CD14-positive monocyte (primary cell): ENCODE data around the gene FUT1. TPM values are rescaled to one million over a fixed set of nuclear protein-coding genes. Genes with fewer than 3 reads are reported as not detected.
"Not testable (repeated sequence)": the region's sequence is repeated elsewhere in the genome, so short reads cannot be mapped to it uniquely, and the experiment has no call there.

Source experiments
- DNase-seq, 3 donors: peaks; one replicate each; pipeline ENCODE4 v3.0.0-alpha.2; 2011 to 2022
- H2AFZ ChIP-seq: 2 replicates; pipeline ENCODE4 v1.6.0; 2012; ENCODE audit warnings: mild to moderate bottlenecking, low read depth, low read length, inconsistent platforms; ENCODE audit not compliant: insufficient read depth, poor library complexity, severe bottlenecking
- H3K27ac ChIP-seq, 2 donors: 1 replicate in 1 of 2; 2 replicates in 1 of 2; pipeline ENCODE4 v1.5.1; 2012 to 2013; ENCODE audit warnings: low read length in 2 of 2, control low read depth in 1 of 2, inconsistent platforms in 1 of 2, low read depth in 1 of 2, mild to moderate bottlenecking in 1 of 2
- H3K27me3 ChIP-seq, 2 donors: one replicate each; pipeline versions ENCODE4 v1.6.0 to v1.6.1; 2011 to 2013; ENCODE audit warnings: low read length in 2 of 2; ENCODE audit not compliant: control insufficient read depth in 2 of 2, insufficient read depth in 2 of 2
- H3K36me3 ChIP-seq, 2 donors: replicated peaks in 1 of 2; 1 replicate in 1 of 2; 2 replicates in 1 of 2; pipeline versions ENCODE4 v1.5.1 to v1.6.1; 2012 to 2013; ENCODE audit warnings: low read length in 2 of 2, control low read depth in 1 of 2, inconsistent platforms in 1 of 2, mild to moderate bottlenecking in 1 of 2; ENCODE audit not compliant: insufficient read depth in 2 of 2, control insufficient read depth in 1 of 2
- H3K4me1 ChIP-seq, 2 donors: 1 replicate in 1 of 2; 2 replicates in 1 of 2; pipeline versions ENCODE4 v1.5.1 to v1.6.1; 2012 to 2013; ENCODE audit warnings: low read length in 2 of 2, control low read depth in 1 of 2, inconsistent platforms in 1 of 2, mild to moderate bottlenecking in 1 of 2, moderate library complexity in 1 of 2; ENCODE audit not compliant: insufficient read depth in 2 of 2, control insufficient read depth in 1 of 2
- H3K4me2 ChIP-seq: replicated peaks from 2 replicates; pipeline ENCODE3; 2012; ENCODE audit warnings: low read length, moderate library complexity, mild to moderate bottlenecking; ENCODE audit not compliant: poor library complexity, severe bottlenecking; ENCODE audit errors: extremely low read depth
- H3K4me3 ChIP-seq, 3 experiments: fragments of 200-600 bp in 1 of 3; sonication (generic) in 1 of 3; replicated peaks in 1 of 3; 1 replicate in 2 of 3; 2 replicates in 1 of 3; pipeline ENCODE4 v1.5.1; 2011 to 2013; ENCODE audit warnings: low read length in 3 of 3, mild to moderate bottlenecking in 3 of 3, control low read depth in 2 of 3, low read depth in 2 of 3, inconsistent platforms in 1 of 3, moderate library complexity in 1 of 3
- H3K79me2 ChIP-seq: 2 replicates; pipeline ENCODE4 v1.6.0; 2012; ENCODE audit warnings: mild to moderate bottlenecking, control low read depth, inconsistent platforms, low read length, moderate library complexity; ENCODE audit not compliant: insufficient read depth
- H3K9ac ChIP-seq: 2 replicates; pipeline ENCODE4 v1.6.0; 2017; ENCODE audit warnings: low read length, mild to moderate bottlenecking; ENCODE audit not compliant: insufficient read depth, poor library complexity, severe bottlenecking
- H3K9me3 ChIP-seq, 2 donors: replicated peaks in 1 of 2; 1 replicate in 1 of 2; 2 replicates in 1 of 2; pipeline versions ENCODE4 v1.5.1 to v1.6.1; 2012 to 2013; ENCODE audit warnings: low read length in 2 of 2, control low read depth in 1 of 2; ENCODE audit not compliant: control insufficient read depth in 1 of 2, insufficient read depth in 1 of 2
- H4K20me1 ChIP-seq: 2 replicates; pipeline ENCODE4 v1.6.0; 2012; ENCODE audit warnings: mild to moderate bottlenecking, low read length, control low read depth, moderate library complexity; ENCODE audit not compliant: insufficient read depth
- H3K27ac Mint-ChIP-seq, 7 donors: one replicate each; pipeline ENCODE4 v1.8.0; 2020; ENCODE audit warnings: mild to moderate bottlenecking in 7 of 7, mixed read lengths in 7 of 7, moderate library complexity in 6 of 7, inconsistent platforms in 2 of 7
- H3K27me3 Mint-ChIP-seq, 3 donors: one replicate each; pipeline ENCODE4 v1.8.0; 2021 to 2022; ENCODE audit warnings: low read depth in 3 of 3, mild to moderate bottlenecking in 3 of 3, mixed read lengths in 3 of 3, moderate library complexity in 3 of 3, inconsistent platforms in 1 of 3
- H3K36me3 Mint-ChIP-seq, 2 donors: one replicate each; pipeline ENCODE4 v1.8.0; 2020; ENCODE audit warnings: mixed read lengths in 2 of 2, inconsistent platforms in 1 of 2, mild to moderate bottlenecking in 1 of 2
- H3K4me1 Mint-ChIP-seq: one replicate; pipeline ENCODE4 v1.8.0; 2020; ENCODE audit warnings: mild to moderate bottlenecking, mixed read lengths
- H3K4me3 Mint-ChIP-seq, 2 donors: one replicate each; pipeline ENCODE4 v1.8.0; 2020; ENCODE audit warnings: mild to moderate bottlenecking in 2 of 2, mixed read lengths in 2 of 2, moderate library complexity in 1 of 2
- H3K9me3 Mint-ChIP-seq, 7 donors: one replicate each; pipeline ENCODE4 v1.8.0; 2020 to 2022; ENCODE audit warnings: mixed read lengths in 7 of 7, mild to moderate bottlenecking in 6 of 7, moderate library complexity in 6 of 7, inconsistent platforms in 2 of 7
- WGBS: methylation state at CpG from one replicate; pipeline ENCODE4 v1.1.5; 2013; ENCODE audit warnings: missing lambda C conversion rate; ENCODE audit not compliant: insufficient coverage; 5-methylcytosine and 5-hydroxymethylcytosine counted together
- intact Hi-C, 2 donors: fragments of 100-400 bp; cut with micrococcal nuclease; formaldehyde crosslinking; loops; one replicate each; pipeline versions ENCODE4 v1.15.0 to v1.15.1; 2023
- polyA plus RNA-seq, 3 donors: library from polyadenylated mRNA; depleted of rRNA in 1 of 3; unstranded in 2 of 3; stranded (reverse) in 1 of 3; fragments of 300-500 nt in 2 of 3; fragments of >200 nt in 1 of 3; fragmentation: Illumina TruSeq in 2 of 3; gene quantifications; 1 replicate in 2 of 3; 2 replicates in 1 of 3; pipeline ENCODE4 v1.2.3, GENCODE V29; 2012 to 2021
- TF ChIP-seq, protein P1 (sequence below): fragments of 200-600 bp; IDR thresholded peaks from one replicate; pipeline ENCODE4 v1.8.0; 2022; ENCODE audit warnings: antibody characterized with exemption, mild to moderate bottlenecking

The FUT1 gene
- polyA plus RNA-seq, 3 donors = 0.03 TPM; not detected in 2

DNA sequence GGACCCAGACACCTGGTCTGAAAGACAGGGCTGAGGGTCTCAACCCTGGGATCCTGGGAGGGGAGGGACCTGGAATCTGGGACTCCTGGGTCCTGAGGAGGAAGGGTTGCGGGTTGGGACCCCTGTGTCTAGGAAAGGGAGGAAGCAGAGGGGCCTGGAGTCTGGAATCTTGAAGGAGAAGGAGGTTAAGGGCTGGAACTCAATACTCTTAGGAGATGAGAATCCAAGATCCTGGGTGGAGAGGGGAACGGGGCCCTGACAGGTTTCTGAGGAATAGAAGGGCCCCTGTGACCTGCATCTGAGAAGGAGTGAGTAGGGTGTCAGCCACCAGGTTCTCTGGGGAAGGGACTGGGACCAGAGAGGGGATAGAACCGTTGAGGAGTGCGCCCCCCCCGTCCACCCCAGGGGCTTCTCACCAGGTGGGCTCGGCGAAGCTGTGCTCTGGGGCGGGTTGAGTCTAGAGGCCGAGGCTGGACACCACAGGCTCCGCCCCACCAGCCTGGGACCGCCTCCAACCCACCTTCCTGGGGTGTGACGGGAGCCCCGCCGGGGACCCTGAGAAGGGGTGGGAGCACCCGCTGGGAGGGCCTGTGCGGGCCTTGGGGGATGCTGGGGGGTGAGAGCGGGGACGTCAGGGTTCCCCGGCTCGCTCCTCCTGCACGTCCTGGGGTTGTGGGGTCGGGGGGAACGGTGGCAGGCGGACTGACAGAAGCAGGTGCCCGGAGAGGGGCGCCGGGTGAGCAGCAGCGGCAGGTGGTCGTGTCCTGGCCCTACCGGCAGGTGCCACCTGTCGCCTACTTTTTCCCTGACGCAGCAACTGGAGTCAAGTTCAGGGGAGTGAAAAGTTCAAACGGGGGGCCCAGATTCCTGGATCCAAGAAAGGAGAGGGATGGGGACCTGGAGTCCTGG lies 32.9 kb downstream of the FUT1 start, which contains the start of gene MAMSTR:
Gene MAMSTR, minus strand, starts transcription at position 463 of the 909 bp plus-strand sequence. CDS start 694 bp downstream, outside the sequence.
- no peaks in the 10 kb centered on the region for H3K36me3 Mint-ChIP-seq
- 90% methylated on average over 20 of the region's 33 CpGs for WGBS
- H3K9me3 Mint-ChIP-seq = peaks cover 0 to 4% (median under 1%) of the 10 kb centered on the region in 7 donors
- peak within 1 kb of the TSS; percentile 93 to 96 for H3K4me3 Mint-ChIP-seq
- peaks cover 0 to 6% (median 1%) of the 10 kb centered on the region in 3 donors for H3K27me3 Mint-ChIP-seq
- Histone ChIP-seq H3K9me3 (peaks cover under 1 to 1% of the 10 kb centered on the region in 2 donors), H3K4me2 (peak within 1 kb of the TSS; percentile 81), H3K79me2 (no peaks in the 10 kb centered on the region), H4K20me1 (no peaks in the 10 kb centered on the region), H3K36me3 (no peaks in the 10 kb centered on the region), H2AFZ (peak within 1 kb of the TSS; percentile 82), H3K4me3 (peak within 1 kb of the TSS in 2 of 3 experiments; percentile 72 to 76), H3K4me1 (peaks cover 13 to 21% of the 10 kb centered on the region in 2 donors), H3K27me3 (no peaks in the 10 kb centered on the region), H3K9ac (no peak within 1 kb of the TSS), H3K27ac (peak within 1 kb of the TSS; percentile 82 to 85)
- intact Hi-C loops = loop anchor here (5.0 to 10.0 kb wide), 2 partner anchors 72 to 75 kb away; partner anchors contain the start of gene CA11 (in 2 of the 2)
- peak within 1 kb of the TSS; percentile 93 to 97 (median 96) for H3K27ac Mint-ChIP-seq
- no peak for DNase-seq
- TF ChIP-seq, protein P1, sequence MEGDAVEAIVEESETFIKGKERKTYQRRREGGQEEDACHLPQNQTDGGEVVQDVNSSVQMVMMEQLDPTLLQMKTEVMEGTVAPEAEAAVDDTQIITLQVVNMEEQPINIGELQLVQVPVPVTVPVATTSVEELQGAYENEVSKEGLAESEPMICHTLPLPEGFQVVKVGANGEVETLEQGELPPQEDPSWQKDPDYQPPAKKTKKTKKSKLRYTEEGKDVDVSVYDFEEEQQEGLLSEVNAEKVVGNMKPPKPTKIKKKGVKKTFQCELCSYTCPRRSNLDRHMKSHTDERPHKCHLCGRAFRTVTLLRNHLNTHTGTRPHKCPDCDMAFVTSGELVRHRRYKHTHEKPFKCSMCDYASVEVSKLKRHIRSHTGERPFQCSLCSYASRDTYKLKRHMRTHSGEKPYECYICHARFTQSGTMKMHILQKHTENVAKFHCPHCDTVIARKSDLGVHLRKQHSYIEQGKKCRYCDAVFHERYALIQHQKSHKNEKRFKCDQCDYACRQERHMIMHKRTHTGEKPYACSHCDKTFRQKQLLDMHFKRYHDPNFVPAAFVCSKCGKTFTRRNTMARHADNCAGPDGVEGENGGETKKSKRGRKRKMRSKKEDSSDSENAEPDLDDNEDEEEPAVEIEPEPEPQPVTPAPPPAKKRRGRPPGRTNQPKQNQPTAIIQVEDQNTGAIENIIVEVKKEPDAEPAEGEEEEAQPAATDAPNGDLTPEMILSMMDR = no peak
- H3K4me1 Mint-ChIP-seq = peaks cover 13% of the 10 kb centered on the region

DNA sequence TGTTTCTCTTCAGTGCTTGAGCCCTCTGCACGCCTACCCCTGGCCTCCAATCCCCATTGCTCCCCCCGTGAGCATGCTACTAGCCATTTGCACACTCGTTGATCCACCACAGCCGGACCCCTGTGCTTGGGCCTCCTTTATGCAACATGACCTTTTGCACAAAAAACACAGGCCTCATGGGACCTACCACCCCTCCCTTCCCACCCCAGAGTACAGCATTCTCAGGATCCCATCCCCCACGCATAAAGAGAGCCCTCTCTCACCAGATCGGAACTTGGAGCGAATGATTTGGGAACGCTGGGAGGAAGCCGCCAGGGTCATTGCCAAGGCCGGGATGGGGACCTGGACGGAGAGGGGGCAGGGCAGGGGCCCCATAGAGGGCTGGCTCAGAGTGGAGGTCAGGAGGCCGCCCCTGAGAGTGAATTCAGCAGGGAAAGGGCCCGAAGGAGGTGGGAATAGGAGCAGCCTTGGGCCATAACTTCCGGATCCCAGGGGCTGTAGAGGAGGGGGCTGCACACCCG lies 33.7 kb downstream of the FUT1 start:
- no peak for DNase-seq
- Histone ChIP-seq H4K20me1 (no peaks in the 10 kb centered on the region), H3K36me3 (no peaks in the 10 kb centered on the region), H3K4me1 (peaks cover 16 to 26% of the 10 kb centered on the region in 2 donors), H3K4me2 (no peak overlapping the region), H3K9me3 (no peaks in the 10 kb centered on the region), H3K4me3 (no peak overlapping the region), H2AFZ (no peak overlapping the region), H3K27me3 (no peaks in the 10 kb centered on the region), H3K9ac (no peak overlapping the region), H3K79me2 (no peaks in the 10 kb centered on the region), H3K27ac (no peak overlapping the region)
- 93% methylated on average over 15 of the region's 15 CpGs for WGBS
- Mint-ChIP-seq H3K27me3 (peaks cover 0 to 6% (median 1%) of the 10 kb centered on the region in 3 donors), H3K9me3 (peaks cover 0 to 4% (median 0%) of the 10 kb centered on the region in 7 donors), H3K36me3 (no peaks in the 10 kb centered on the region), H3K4me1 (peaks cover 13% of the 10 kb centered on the region), H3K4me3 (no peak overlapping the region), H3K27ac (peak overlapping the region in 1 of 7 donors; percentile 69)
- TF ChIP-seq, protein P1 = no peak
- intact Hi-C loops = loop anchor here in 1 of 2 donors (10.0 kb wide), 1 partner anchor 74 kb away; the partner anchor contains the start of gene CA11

DNA sequence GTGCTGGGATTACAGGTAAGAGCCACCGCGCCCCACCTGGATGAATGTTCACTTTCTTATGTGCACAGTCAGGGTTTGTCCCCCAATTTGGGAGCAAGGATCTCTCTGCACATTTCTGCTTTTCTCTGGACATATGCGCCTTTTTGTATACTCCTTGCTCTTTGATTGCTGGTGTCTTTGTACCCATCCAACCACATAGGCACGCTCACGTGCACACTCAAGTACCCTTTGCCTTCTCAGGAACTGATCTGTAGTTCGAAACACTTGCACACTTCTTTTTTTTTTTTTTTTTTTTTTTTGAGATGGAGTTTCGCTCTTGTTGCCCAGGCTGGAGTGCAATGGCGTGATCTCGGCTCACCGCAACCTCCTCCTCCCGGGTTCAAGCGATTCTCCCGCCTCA lies 34.3 kb downstream of the FUT1 start:
- H3K4me1 Mint-ChIP-seq = peaks cover 17% of the 10 kb centered on the region
- H2AFZ ChIP-seq, H3K27me3 Mint-ChIP-seq, H3K36me3 ChIP-seq, H3K4me2 ChIP-seq, H3K27me3 ChIP-seq, H3K4me3 Mint-ChIP-seq, H3K9me3 ChIP-seq, H3K79me2 ChIP-seq, H3K4me3 ChIP-seq, H3K27ac ChIP-seq, H3K36me3 Mint-ChIP-seq, DNase-seq, H4K20me1 ChIP-seq, H3K9me3 Mint-ChIP-seq, H3K27ac Mint-ChIP-seq, H3K9ac ChIP-seq: not testable (repeated sequence)
- intact Hi-C loops = loop anchor here in 1 of 2 donors (10.0 kb wide), 1 partner anchor 73 kb away; the partner anchor contains the start of gene CA11
- WGBS = 98% methylated on average over 8 of the region's 13 CpGs
- H3K4me1 ChIP-seq = peaks cover 23 to 33% of the 10 kb centered on the region in 2 donors
